Measurements from ENCODE around the gene PPP1R12B. TPM values are rescaled to one million over a fixed set of nuclear protein-coding genes. Genes with fewer than 3 reads are reported as not detected.
A peak's percentile ranks its signal among the peaks of the same experiment; 100 is the strongest.
"Not testable (repeated sequence)": the region's sequence is repeated elsewhere in the genome, so short reads cannot be mapped to it uniquely, and the experiment has no call there.

The PPP1R12B gene
- polyA plus RNA-seq, 1 donor (not counting 4 experiments of a cell fraction or from before 2014, with no cell fraction given): 6.9 TPM

DNA sequence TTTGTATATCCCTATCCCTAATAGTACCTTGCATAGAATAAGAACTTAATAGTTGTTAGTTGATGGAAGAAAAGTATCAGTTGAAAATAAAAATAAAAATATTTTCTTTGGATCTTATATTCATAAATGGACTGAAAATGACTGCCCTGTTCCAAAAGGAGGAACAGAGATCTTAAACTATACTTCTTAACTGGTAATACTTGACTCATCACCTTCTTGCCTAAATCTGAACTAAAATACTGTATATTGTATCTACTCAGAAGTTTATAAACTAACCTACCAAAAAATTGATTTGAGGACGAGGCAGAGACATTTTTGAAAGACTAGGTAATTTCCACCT lies 182.9 kb downstream of the PPP1R12B start:
- Histone ChIP-seq H4K20me1 (ENCODE audit: control insufficient read depth, extremely low read depth, insufficient read depth, low read length) (no peaks in the 10 kb centered on the region), H2AFZ (ENCODE audit: control insufficient read depth, low read length) (peak overlapping the region; percentile 23), H3K79me2 (ENCODE audit: control insufficient read depth, insufficient read depth, low read length) (no peaks in the 10 kb centered on the region), H3K9me1 (ENCODE audit: control insufficient read depth, extremely low read depth, insufficient read depth, low read length) (no peaks in the 10 kb centered on the region), H3K36me3 (ENCODE audit: control insufficient read depth in 2 of 2, extremely low read depth in 1 of 2, insufficient read depth in 2 of 2, low read length in 2 of 2) (no peaks in the 10 kb centered on the region), H3K4me1 (ENCODE audit: control insufficient read depth, extremely low read depth, insufficient read depth, low read length) (no peaks in the 10 kb centered on the region), H3K4me2 (ENCODE audit: control insufficient read depth, extremely low read depth, insufficient read depth, low read depth, low read length) (peak overlapping the region; percentile 17), H3K9me3 (ENCODE audit: control insufficient read depth, low read depth, low read length) (no peaks in the 10 kb centered on the region), H3K9ac (ENCODE audit: control insufficient read depth, extremely low read depth, insufficient read depth, low read length) (no peak overlapping the region), H3K27me3 (ENCODE audit: control insufficient read depth, extremely low read depth, insufficient read depth, low read length) (no peaks in the 10 kb centered on the region), H3K27ac (ENCODE audit: control insufficient read depth, insufficient read depth, low read length) (peak overlapping the region; percentile 2), H3K4me3 (ENCODE audit: control insufficient read depth in 2 of 3, extremely low read depth in 1 of 3, insufficient read depth in 2 of 3, low read depth in 1 of 3, low read length in 3 of 3) (no peak overlapping the region)
- DNase-seq (ENCODE audit: low read depth, low spot score) (no peak), FAIRE-seq (no peak)
- dilution Hi-C loops (cut with MboI; ENCODE audit: extremely low pct_ligation_motif_present, low sequenced_read_pairs): no loop called here
- TF ChIP-seq EZH2 (IDR thresholded peaks at IDR 0.05; ENCODE audit: low read length): no peak
- TF ChIP-seq, protein P1, sequence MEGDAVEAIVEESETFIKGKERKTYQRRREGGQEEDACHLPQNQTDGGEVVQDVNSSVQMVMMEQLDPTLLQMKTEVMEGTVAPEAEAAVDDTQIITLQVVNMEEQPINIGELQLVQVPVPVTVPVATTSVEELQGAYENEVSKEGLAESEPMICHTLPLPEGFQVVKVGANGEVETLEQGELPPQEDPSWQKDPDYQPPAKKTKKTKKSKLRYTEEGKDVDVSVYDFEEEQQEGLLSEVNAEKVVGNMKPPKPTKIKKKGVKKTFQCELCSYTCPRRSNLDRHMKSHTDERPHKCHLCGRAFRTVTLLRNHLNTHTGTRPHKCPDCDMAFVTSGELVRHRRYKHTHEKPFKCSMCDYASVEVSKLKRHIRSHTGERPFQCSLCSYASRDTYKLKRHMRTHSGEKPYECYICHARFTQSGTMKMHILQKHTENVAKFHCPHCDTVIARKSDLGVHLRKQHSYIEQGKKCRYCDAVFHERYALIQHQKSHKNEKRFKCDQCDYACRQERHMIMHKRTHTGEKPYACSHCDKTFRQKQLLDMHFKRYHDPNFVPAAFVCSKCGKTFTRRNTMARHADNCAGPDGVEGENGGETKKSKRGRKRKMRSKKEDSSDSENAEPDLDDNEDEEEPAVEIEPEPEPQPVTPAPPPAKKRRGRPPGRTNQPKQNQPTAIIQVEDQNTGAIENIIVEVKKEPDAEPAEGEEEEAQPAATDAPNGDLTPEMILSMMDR (optimal IDR thresholded peaks at IDR 0.05 in 1 of 3, IDR thresholded peaks at IDR 0.05 in 1 of 3, conservative IDR thresholded peaks at IDR 0.05 in 1 of 3; ENCODE audit: extremely low read depth in 1 of 3, insufficient read depth in 2 of 3, low read length in 3 of 3): no peak

DNA sequence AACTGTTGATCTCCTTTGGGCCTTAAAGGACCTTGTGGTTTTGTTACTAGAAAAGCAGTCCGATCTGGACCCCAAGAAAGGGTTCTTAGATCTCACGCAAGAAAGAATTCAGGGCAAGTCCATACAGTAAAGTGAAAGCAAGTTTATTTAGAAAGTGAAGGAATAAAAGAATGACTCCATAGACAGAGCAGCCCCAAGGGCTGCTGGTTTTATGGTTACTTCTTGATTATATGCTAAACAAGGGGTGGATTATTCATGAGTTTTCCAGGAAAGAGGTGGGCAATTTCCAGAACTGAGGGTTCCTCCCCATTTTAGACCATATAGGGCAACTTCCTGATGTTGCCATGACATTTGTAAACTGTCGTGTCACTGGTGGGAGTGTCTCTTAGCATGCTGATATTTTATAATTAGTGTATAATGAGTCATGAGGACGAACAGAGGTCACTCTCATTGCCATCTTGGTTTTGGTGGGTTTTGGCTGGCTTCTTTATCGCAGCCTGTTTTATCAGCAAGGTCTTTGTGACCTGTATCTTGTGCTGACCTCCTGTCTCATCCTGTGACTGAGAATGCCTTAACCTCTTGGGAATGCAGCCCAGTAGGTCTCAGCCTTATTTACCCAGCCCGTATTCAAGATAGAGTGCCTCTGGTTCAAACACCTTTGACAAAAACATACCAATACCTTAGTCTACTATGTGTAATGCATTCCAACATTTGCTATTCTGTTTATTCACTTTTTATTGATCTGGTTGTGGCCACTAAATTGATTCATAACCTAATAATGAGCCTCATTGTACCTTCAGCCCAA lies 183.5 kb downstream of the PPP1R12B start:
- H3K9me1 ChIP-seq (ENCODE audit: control insufficient read depth, extremely low read depth, insufficient read depth, low read length); H3K79me2 ChIP-seq (ENCODE audit: control insufficient read depth, insufficient read depth, low read length); H4K20me1 ChIP-seq (ENCODE audit: control insufficient read depth, extremely low read depth, insufficient read depth, low read length); H3K36me3 ChIP-seq (ENCODE audit: control insufficient read depth in 2 of 2, extremely low read depth in 1 of 2, insufficient read depth in 2 of 2, low read length in 2 of 2); DNase-seq (ENCODE audit: low read depth, low spot score); dilution Hi-C loops (cut with MboI; ENCODE audit: extremely low pct_ligation_motif_present, low sequenced_read_pairs); H3K9ac ChIP-seq (ENCODE audit: control insufficient read depth, extremely low read depth, insufficient read depth, low read length); H3K27me3 ChIP-seq (ENCODE audit: control insufficient read depth, extremely low read depth, insufficient read depth, low read length); H3K4me1 ChIP-seq (ENCODE audit: control insufficient read depth, extremely low read depth, insufficient read depth, low read length); H3K4me3 ChIP-seq (ENCODE audit: control insufficient read depth in 2 of 3, extremely low read depth in 1 of 3, insufficient read depth in 2 of 3, low read depth in 1 of 3, low read length in 3 of 3); H3K9me3 ChIP-seq (ENCODE audit: control insufficient read depth, low read depth, low read length): not testable (repeated sequence)
- FAIRE-seq: peak; percentile 91
- Histone ChIP-seq H3K27ac (ENCODE audit: control insufficient read depth, insufficient read depth, low read length) (peak overlapping the region; percentile 2), H3K4me2 (ENCODE audit: control insufficient read depth, extremely low read depth, insufficient read depth, low read depth, low read length) (peak overlapping the region; percentile 17), H2AFZ (ENCODE audit: control insufficient read depth, low read length) (peak overlapping the region; percentile 23)

DNA sequence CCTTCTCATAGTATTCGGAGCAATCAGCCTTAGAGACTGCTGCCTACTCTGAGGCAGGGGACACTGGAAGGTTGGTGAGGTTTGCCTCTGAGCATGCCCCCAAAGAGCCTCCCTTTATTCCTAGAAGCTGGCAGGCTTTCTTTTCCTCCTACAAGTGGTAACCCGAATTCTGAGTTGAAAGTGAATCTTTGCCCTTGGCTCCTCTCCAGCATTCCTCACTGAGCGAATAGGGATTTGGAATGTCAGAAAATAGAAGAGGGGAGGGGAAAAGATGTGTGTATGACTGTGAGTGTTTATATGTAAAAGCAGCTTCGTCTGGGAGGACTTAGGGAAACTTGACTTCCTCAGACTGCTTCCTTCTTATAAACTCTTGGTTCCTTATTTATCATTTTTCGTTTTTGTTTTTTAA lies 190.7 kb downstream of the PPP1R12B start:
- H3K9me3 ChIP-seq (ENCODE audit: control insufficient read depth, low read depth, low read length); H3K79me2 ChIP-seq (ENCODE audit: control insufficient read depth, insufficient read depth, low read length); DNase-seq (ENCODE audit: low read depth, low spot score); H3K36me3 ChIP-seq (ENCODE audit: control insufficient read depth in 2 of 2, extremely low read depth in 1 of 2, insufficient read depth in 2 of 2, low read length in 2 of 2); H4K20me1 ChIP-seq (ENCODE audit: control insufficient read depth, extremely low read depth, insufficient read depth, low read length); H3K9me1 ChIP-seq (ENCODE audit: control insufficient read depth, extremely low read depth, insufficient read depth, low read length); dilution Hi-C loops (cut with MboI; ENCODE audit: extremely low pct_ligation_motif_present, low sequenced_read_pairs); H3K27me3 ChIP-seq (ENCODE audit: control insufficient read depth, extremely low read depth, insufficient read depth, low read length): not testable (repeated sequence)
- Histone ChIP-seq H2AFZ (ENCODE audit: control insufficient read depth, low read length) (peak overlapping the region; percentile 30), H3K4me3 (ENCODE audit: control insufficient read depth in 2 of 3, extremely low read depth in 1 of 3, insufficient read depth in 2 of 3, low read depth in 1 of 3, low read length in 3 of 3) (peak overlapping the region; percentile 23 to 67 (median 59)), H3K4me2 (ENCODE audit: control insufficient read depth, extremely low read depth, insufficient read depth, low read depth, low read length) (peak overlapping the region; percentile 98), H3K27ac (ENCODE audit: control insufficient read depth, insufficient read depth, low read length) (peak overlapping the region; percentile 59), H3K4me1 (ENCODE audit: control insufficient read depth, extremely low read depth, insufficient read depth, low read length) (peaks cover 28% of the 10 kb centered on the region), H3K9ac (ENCODE audit: control insufficient read depth, extremely low read depth, insufficient read depth, low read length) (peak overlapping the region; percentile 75)
- peak; percentile 90 for FAIRE-seq

DNA sequence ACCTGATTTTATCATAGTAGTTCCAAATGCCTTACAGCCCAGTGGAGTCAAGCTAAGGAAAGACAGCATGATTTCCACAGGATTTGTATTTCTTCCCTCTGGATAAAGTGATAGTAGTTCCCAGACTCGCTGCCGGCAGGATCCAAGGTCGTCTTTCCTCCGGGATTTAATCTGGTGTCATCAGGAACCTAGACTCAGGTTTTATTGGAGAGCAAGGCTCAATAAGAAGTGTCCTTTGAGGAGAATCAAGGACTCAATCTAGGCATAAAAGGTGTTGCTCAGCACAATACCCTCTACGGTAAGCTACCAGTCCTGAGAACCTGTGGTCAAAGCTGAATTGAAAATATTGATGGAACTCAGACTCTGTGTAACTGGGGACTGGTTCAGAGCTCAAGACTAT lies 191.1 kb downstream of the PPP1R12B start:
- H3K9me3 ChIP-seq (ENCODE audit: control insufficient read depth, low read depth, low read length); H3K79me2 ChIP-seq (ENCODE audit: control insufficient read depth, insufficient read depth, low read length); H4K20me1 ChIP-seq (ENCODE audit: control insufficient read depth, extremely low read depth, insufficient read depth, low read length); dilution Hi-C loops (cut with MboI; ENCODE audit: extremely low pct_ligation_motif_present, low sequenced_read_pairs); H3K9me1 ChIP-seq (ENCODE audit: control insufficient read depth, extremely low read depth, insufficient read depth, low read length); H3K27me3 ChIP-seq (ENCODE audit: control insufficient read depth, extremely low read depth, insufficient read depth, low read length); H3K36me3 ChIP-seq (ENCODE audit: control insufficient read depth in 2 of 2, extremely low read depth in 1 of 2, insufficient read depth in 2 of 2, low read length in 2 of 2); DNase-seq (ENCODE audit: low read depth, low spot score): not testable (repeated sequence)
- H3K27ac ChIP-seq (ENCODE audit: control insufficient read depth, insufficient read depth, low read length): peak overlapping the region; percentile 59
- H3K4me2 ChIP-seq (ENCODE audit: control insufficient read depth, extremely low read depth, insufficient read depth, low read depth, low read length): peak overlapping the region; percentile 98
- H3K4me1 ChIP-seq (ENCODE audit: control insufficient read depth, extremely low read depth, insufficient read depth, low read length): peaks cover 28% of the 10 kb centered on the region
- H2AFZ ChIP-seq (ENCODE audit: control insufficient read depth, low read length): peak overlapping the region; percentile 39
- H3K4me3 ChIP-seq (ENCODE audit: control insufficient read depth in 2 of 3, extremely low read depth in 1 of 3, insufficient read depth in 2 of 3, low read depth in 1 of 3, low read length in 3 of 3): peak overlapping the region; percentile 23 to 67 (median 59)
- FAIRE-seq: peak; percentile 74
- H3K9ac ChIP-seq (ENCODE audit: control insufficient read depth, extremely low read depth, insufficient read depth, low read length): peak overlapping the region; percentile 75

Data from keratinocyte (primary cell).